HCT116 (cell line): ENCODE measurements around the gene ANKRD33. TPM values are rescaled to one million over a fixed set of nuclear protein-coding genes. Genes with fewer than 3 reads are reported as not detected.

Experiments used
- ATAC-seq: fragments of 200-7000 bp; cut with Tn5 transposase; 2 replicates; pipeline ENCODE4 v1.9.1; 2020; ENCODE audit warnings: mild to moderate bottlenecking, moderate library complexity
- BruUV-seq: library from RNA; stranded (reverse); fragments of 400-500 nt; replicated peaks from 2 replicates; lab custom pipeline; 2021; lab: Mats Ljungman, UMichigan
- CTCF ChIA-PET: fragments of 300-600 bp; sonication (Branson Sonifier 250); formaldehyde crosslinking; loops from one replicate; lab custom pipeline; 2021; ENCODE audit warnings: antibody characterized with exemption; lab: Charles Lee
- POLR2A ChIA-PET: fragments of 300-600, 350-600 bp; sonication (Branson Sonifier 250); formaldehyde crosslinking; loops from one replicate; lab custom pipeline; 2021; ENCODE audit warnings: antibody characterized with exemption; lab: Charles Lee
- RAD21 ChIA-PET, 2 experiments: fragments of 300-600 bp; sonication (Branson Sonifier 250); formaldehyde crosslinking; loops; one replicate each; lab custom pipeline; 2023; ENCODE audit warnings: low total read pairs in 2 of 2; ENCODE audit not compliant: uncharacterized antibody in 2 of 2, unreplicated experiment in 2 of 2, low non-redundant PET in 1 of 2; lab: Charles Lee
- DNase-seq: peaks from one replicate; pipeline ENCODE4 v3.0.0-alpha.2; 2010; ENCODE audit warnings: low read depth, low spot score
- H2AFZ ChIP-seq: fragments of 200-600 bp; shearing (Covaris generic), sonication (generic); 2 replicates; pipeline ENCODE4 v1.6.1; 2017; ENCODE audit warnings: low read depth, mixed run types, mixed read lengths, antibody characterized with exemption, low read length; ENCODE audit not compliant: poor library complexity, severe bottlenecking
- H3K27ac ChIP-seq: 2 replicates; pipeline ENCODE4 v1.5.1; 2012; ENCODE audit warnings: low read depth, low read length
- H3K27me3 ChIP-seq: fragments of 200-600 bp; sonication (generic); 2 replicates; pipeline ENCODE4 v1.6.1; 2016; ENCODE audit warnings: mixed run types, low read length, mixed read lengths; ENCODE audit not compliant: insufficient read depth
- H3K36me3 ChIP-seq, 2 experiments: fragments of 200-500 bp in 1 of 2; fragments of 200-600 bp in 1 of 2; sonication (Bioruptor generic) in 1 of 2; sonication (generic) in 1 of 2; 2 replicates each; pipeline versions ENCODE4 v1.5.1 to v1.6.1; 2014 to 2016; ENCODE audit warnings: low read length in 2 of 2, inconsistent platforms in 1 of 2, mixed read lengths in 1 of 2, mixed run types in 1 of 2; ENCODE audit not compliant: insufficient read depth in 2 of 2, control insufficient read depth in 1 of 2
- H3K4me1 ChIP-seq, 2 experiments: fragments of 200-600 bp in 1 of 2; sonication (generic) in 1 of 2; 2 replicates each; pipeline versions ENCODE4 v1.5.1 to v1.6.1; 2012 to 2017; ENCODE audit warnings: low read length in 2 of 2, inconsistent platforms in 1 of 2, mild to moderate bottlenecking in 1 of 2, mixed read lengths in 1 of 2, mixed run types in 1 of 2, moderate library complexity in 1 of 2; ENCODE audit not compliant: insufficient read depth in 2 of 2, control insufficient read depth in 1 of 2
- H3K4me2 ChIP-seq: fragments of 200-600 bp; sonication (generic); 2 replicates; pipeline ENCODE4 v1.6.1; 2017; ENCODE audit warnings: mixed run types, low read length, mixed read lengths
- H3K4me3 ChIP-seq, 2 experiments: fragments of 200-600 bp in 1 of 2; sonication (generic) in 1 of 2; replicated peaks in 1 of 2; 2 replicates each; pipeline ENCODE4 v1.5.1; 2011 to 2016; ENCODE audit warnings: low read length in 2 of 2, control low read depth in 1 of 2, low read depth in 1 of 2, mild to moderate bottlenecking in 1 of 2, mixed read lengths in 1 of 2, mixed run types in 1 of 2
- H3K79me2 ChIP-seq: fragments of 200-600 bp; sonication (generic); 2 replicates; pipeline ENCODE4 v1.6.1; 2017; ENCODE audit warnings: mild to moderate bottlenecking, mixed run types, low read length, moderate library complexity, mixed read lengths; ENCODE audit not compliant: insufficient read depth
- H3K9ac ChIP-seq: fragments of 200-600 bp; sonication (generic); 2 replicates; pipeline ENCODE4 v1.6.1; 2016; ENCODE audit warnings: low read length, mixed read lengths
- H3K9me2 ChIP-seq: fragments of 200-600 bp; sonication (generic), shearing (Covaris generic); 2 replicates; pipeline ENCODE4 v1.6.1; 2017; ENCODE audit warnings: mixed run types, mild to moderate bottlenecking, moderate library complexity; ENCODE audit not compliant: insufficient read depth
- H3K9me3 ChIP-seq, 2 experiments: fragments of 200-500 bp in 1 of 2; fragments of 200-600 bp in 1 of 2; sonication (Bioruptor generic) in 1 of 2; sonication (generic) in 1 of 2; 2 replicates each; pipeline ENCODE4 v1.6.1; 2014 to 2017; ENCODE audit warnings: low read length in 2 of 2, mixed read lengths in 2 of 2, inconsistent platforms in 1 of 2, low read depth in 1 of 2, mild to moderate bottlenecking in 1 of 2, mixed run types in 1 of 2, moderate library complexity in 1 of 2; ENCODE audit not compliant: control insufficient read depth in 1 of 2, insufficient read depth in 1 of 2
- H4K20me1 ChIP-seq: fragments of 200-600 bp; sonication (generic), shearing (Covaris generic); 2 replicates; pipeline ENCODE4 v1.6.1; 2017; ENCODE audit warnings: mixed run types, mild to moderate bottlenecking, moderate library complexity; ENCODE audit not compliant: insufficient read depth
- ATF3 ChIP-seq: IDR thresholded peaks from 2 replicates; pipeline ENCODE4 v1.6.1; 2012
- CBX3 ChIP-seq: IDR thresholded peaks from 2 replicates; pipeline ENCODE4 v1.6.1; 2012; ENCODE audit warnings: low read depth
- CEBPB ChIP-seq: IDR thresholded peaks from 2 replicates; pipeline ENCODE4 v1.6.1; 2012; ENCODE audit warnings: low read depth
- CTCF ChIP-seq, 3 experiments: fragments of 200-600 bp in 1 of 3; sonication (generic) in 1 of 3; IDR thresholded peaks in 2 of 3; conservative IDR thresholded peaks in 1 of 3; 2 replicates each; pipeline ENCODE4 v1.5.1; 2012 to 2017; ENCODE audit warnings: low read depth in 2 of 3, low read length in 2 of 3, antibody characterized with exemption in 1 of 3, borderline replicate concordance in 1 of 3, control low read depth in 1 of 3, mild to moderate bottlenecking in 1 of 3, mixed read lengths in 1 of 3, mixed run types in 1 of 3, moderate library complexity in 1 of 3; ENCODE audit not compliant: insufficient read depth in 1 of 3
- EGR1 ChIP-seq: IDR thresholded peaks from 2 replicates; pipeline ENCODE4 v1.6.1; 2012; ENCODE audit warnings: low read depth
- EZH2 ChIP-seq: fragments of 200-600 bp; sonication (generic); IDR thresholded peaks from 2 replicates; pipeline ENCODE4 v1.6.1; 2017; ENCODE audit warnings: antibody characterized with exemption, mixed run types
- FOSL1 ChIP-seq: IDR thresholded peaks from 2 replicates; pipeline ENCODE4 v1.6.1; 2012; ENCODE audit warnings: low read depth
- POLR2AphosphoS5 ChIP-seq: IDR thresholded peaks from 2 replicates; pipeline ENCODE4 v1.6.1; 2011; ENCODE audit warnings: mild to moderate bottlenecking, low read depth, low read length, moderate library complexity
- RAD21 ChIP-seq: IDR thresholded peaks from 2 replicates; pipeline ENCODE4 v1.6.1; 2012; ENCODE audit warnings: low read depth, mild to moderate bottlenecking
- SIN3A ChIP-seq: IDR thresholded peaks from 2 replicates; pipeline ENCODE4 v1.6.1; 2012; ENCODE audit warnings: low read depth
- SP1 ChIP-seq: IDR thresholded peaks from 2 replicates; pipeline ENCODE4 v1.6.1; 2012; ENCODE audit warnings: low read depth
- SRF ChIP-seq: IDR thresholded peaks from 2 replicates; pipeline ENCODE4 v1.6.1; 2012; ENCODE audit warnings: low read depth
- TCF7L2 ChIP-seq: IDR thresholded peaks from 2 replicates; pipeline ENCODE4 v1.7.0; 2011; ENCODE audit warnings: borderline replicate concordance, inconsistent platforms; ENCODE audit not compliant: insufficient read depth, insufficient read length; ENCODE audit errors: extremely low read depth
- YY1 ChIP-seq: IDR thresholded peaks from 2 replicates; pipeline ENCODE4 v1.6.1; 2011; ENCODE audit warnings: low read length, low read depth, moderate library complexity, mild to moderate bottlenecking; ENCODE audit not compliant: insufficient replicate concordance; ENCODE audit errors: extremely low read depth
- ZFX ChIP-seq: fragments of 450-650 bp; IDR thresholded peaks from 2 replicates; pipeline ENCODE4 v1.6.1; 2017
- ZNF274 ChIP-seq: fragments of 200-500 bp; sonication (Bioruptor generic); IDR thresholded peaks from 2 replicates; pipeline ENCODE4 v1.6.1; 2014; ENCODE audit warnings: mild to moderate bottlenecking, low read depth, low read length, inconsistent platforms
- intact Hi-C: fragments of 100-400 bp; cut with micrococcal nuclease; formaldehyde crosslinking; loops from 2 replicates; pipeline ENCODE4 v1.10.0; 2022
- total RNA-seq: library from RNA; stranded (reverse); gene quantifications from one replicate; pipeline ENCODE4 v1.2.1, GENCODE V29; 2021; ENCODE audit not compliant: unreplicated experiment
- TF ChIP-seq, protein P1 (sequence below): IDR thresholded peaks from 2 replicates; pipeline ENCODE4 v1.6.1; 2012; ENCODE audit warnings: low read depth

The ANKRD33 gene
- total RNA-seq, 1 experiment from 2014 or later: not detected

GRCh38 chr12:51915951-51916350 lies 28.0 kb downstream of the ANKRD33 start:
- intact Hi-C loops: no loop called here
- H3K9me2 ChIP-seq: no peaks in the 10 kb centered on the region
- peaks cover 8 to 21% of the 10 kb centered on the region in 2 experiments for H3K4me1 ChIP-seq
- ChIA-PET CTCF (no interaction called here), POLR2A (no interaction called here), RAD21 (no interaction called here)
- DNase-seq (no peak), ATAC-seq (no peak)
- no peak overlapping the region for H2AFZ ChIP-seq
- H3K27me3 ChIP-seq: no peaks in the 10 kb centered on the region
- no peak overlapping the region for H3K27ac ChIP-seq
- H4K20me1 ChIP-seq: no peaks in the 10 kb centered on the region
- H3K4me2 ChIP-seq: no peak overlapping the region
- H3K9me3 ChIP-seq: no peaks in the 10 kb centered on the region
- H3K9ac ChIP-seq: no peak overlapping the region
- TF ChIP-seq, protein P1, sequence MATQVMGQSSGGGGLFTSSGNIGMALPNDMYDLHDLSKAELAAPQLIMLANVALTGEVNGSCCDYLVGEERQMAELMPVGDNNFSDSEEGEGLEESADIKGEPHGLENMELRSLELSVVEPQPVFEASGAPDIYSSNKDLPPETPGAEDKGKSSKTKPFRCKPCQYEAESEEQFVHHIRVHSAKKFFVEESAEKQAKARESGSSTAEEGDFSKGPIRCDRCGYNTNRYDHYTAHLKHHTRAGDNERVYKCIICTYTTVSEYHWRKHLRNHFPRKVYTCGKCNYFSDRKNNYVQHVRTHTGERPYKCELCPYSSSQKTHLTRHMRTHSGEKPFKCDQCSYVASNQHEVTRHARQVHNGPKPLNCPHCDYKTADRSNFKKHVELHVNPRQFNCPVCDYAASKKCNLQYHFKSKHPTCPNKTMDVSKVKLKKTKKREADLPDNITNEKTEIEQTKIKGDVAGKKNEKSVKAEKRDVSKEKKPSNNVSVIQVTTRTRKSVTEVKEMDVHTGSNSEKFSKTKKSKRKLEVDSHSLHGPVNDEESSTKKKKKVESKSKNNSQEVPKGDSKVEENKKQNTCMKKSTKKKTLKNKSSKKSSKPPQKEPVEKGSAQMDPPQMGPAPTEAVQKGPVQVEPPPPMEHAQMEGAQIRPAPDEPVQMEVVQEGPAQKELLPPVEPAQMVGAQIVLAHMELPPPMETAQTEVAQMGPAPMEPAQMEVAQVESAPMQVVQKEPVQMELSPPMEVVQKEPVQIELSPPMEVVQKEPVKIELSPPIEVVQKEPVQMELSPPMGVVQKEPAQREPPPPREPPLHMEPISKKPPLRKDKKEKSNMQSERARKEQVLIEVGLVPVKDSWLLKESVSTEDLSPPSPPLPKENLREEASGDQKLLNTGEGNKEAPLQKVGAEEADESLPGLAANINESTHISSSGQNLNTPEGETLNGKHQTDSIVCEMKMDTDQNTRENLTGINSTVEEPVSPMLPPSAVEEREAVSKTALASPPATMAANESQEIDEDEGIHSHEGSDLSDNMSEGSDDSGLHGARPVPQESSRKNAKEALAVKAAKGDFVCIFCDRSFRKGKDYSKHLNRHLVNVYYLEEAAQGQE: no peak
- TF ChIP-seq TCF7L2: no peak
- TF ChIP-seq RAD21: no peak
- TF ChIP-seq ZNF274: no peak
- TF ChIP-seq EZH2: no peak
- TF ChIP-seq CEBPB: no peak
- no peak for TF ChIP-seq SIN3A
- TF ChIP-seq ZFX: no peak
- TF ChIP-seq SRF: no peak
- no peak for TF ChIP-seq YY1
- no peak for TF ChIP-seq CBX3
- no peak for TF ChIP-seq ATF3
- no peak for TF ChIP-seq EGR1
- TF ChIP-seq FOSL1: no peak
- TF ChIP-seq CTCF (IDR thresholded peaks at IDR 0.05 in 2 of 3, conservative IDR thresholded peaks at IDR 0.05 in 1 of 3; ENCODE audit: borderline replicate concordance in 1 of 3, insufficient read depth in 1 of 3, low read depth in 2 of 3, low read length in 2 of 3): no peak
- TF ChIP-seq POLR2AphosphoS5: no peak
- TF ChIP-seq SP1: no peak
- H3K79me2 ChIP-seq: no peaks in the 10 kb centered on the region
- H3K36me3 ChIP-seq: no peaks in the 10 kb centered on the region
- no peak overlapping the region for H3K4me3 ChIP-seq
- no TSS peak for BruUV-seq
